GM19239 (cell line): ENCODE data around the gene SHPK.

Experiments
- DNase-seq: peaks from one replicate; pipeline ENCODE4 v3.0.0; 2011; ENCODE audit warnings: low spot score; ENCODE audit not compliant: insufficient read length
- FAIRE-seq: peaks from 2 replicates; lab custom pipeline; 2011; peaks lifted over from hg19 to GRCh38; lab: Jason Lieb, UNC

The SHPK gene

GRCh38 chr17:3559270-3559645 is 76.8 kb downstream of the SHPK start:
- DNase-seq (no peak), FAIRE-seq (no peak)

GRCh38 chr17:3558603-3559269 is 77.3 kb downstream of the SHPK start:
- peak; percentile 97 for FAIRE-seq
- DNase-seq = peak; percentile 88
